ENCODE data around the gene PTBP2.

The PTBP2 gene

DNA sequence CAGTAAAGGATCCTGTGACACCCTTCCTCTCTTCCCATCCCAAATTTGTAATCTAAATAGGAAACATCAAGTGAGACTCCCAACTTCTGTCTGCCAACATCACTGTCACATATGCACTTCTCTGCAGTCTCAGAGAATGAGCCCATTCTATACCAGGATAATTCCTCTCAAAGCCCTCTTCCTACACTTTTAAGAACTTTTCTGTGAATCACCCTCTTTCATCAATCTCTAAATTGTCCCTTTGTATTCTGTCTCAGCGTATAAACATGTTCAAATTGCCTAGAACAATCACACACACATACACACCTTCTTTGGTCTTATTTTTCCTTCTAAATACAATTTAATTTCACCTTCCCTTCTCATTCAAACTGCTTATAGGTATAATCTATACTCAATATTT lies 111.8 kb downstream of the PTBP2 start:
- no peak for DNase-seq

DNA sequence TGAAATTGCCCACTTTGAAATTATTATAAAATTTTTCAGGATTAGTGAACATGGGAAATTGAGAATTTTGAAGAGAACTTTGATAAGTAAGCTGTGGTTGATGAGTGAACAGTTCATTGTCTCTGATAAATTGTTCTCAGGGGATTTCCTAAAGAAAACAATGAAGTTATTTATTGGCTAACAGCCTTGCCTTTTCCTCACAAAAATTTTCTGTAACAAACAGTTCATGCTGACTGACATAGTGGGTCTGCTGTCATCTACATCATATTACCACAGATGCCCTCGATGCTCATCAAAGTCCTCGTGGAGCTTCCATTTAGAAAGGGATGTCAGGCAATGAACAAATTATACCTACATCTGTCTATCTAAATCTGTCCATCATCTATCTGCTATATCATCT lies 113.4 kb downstream of the PTBP2 start:
- no peak for DNase-seq

DNA sequence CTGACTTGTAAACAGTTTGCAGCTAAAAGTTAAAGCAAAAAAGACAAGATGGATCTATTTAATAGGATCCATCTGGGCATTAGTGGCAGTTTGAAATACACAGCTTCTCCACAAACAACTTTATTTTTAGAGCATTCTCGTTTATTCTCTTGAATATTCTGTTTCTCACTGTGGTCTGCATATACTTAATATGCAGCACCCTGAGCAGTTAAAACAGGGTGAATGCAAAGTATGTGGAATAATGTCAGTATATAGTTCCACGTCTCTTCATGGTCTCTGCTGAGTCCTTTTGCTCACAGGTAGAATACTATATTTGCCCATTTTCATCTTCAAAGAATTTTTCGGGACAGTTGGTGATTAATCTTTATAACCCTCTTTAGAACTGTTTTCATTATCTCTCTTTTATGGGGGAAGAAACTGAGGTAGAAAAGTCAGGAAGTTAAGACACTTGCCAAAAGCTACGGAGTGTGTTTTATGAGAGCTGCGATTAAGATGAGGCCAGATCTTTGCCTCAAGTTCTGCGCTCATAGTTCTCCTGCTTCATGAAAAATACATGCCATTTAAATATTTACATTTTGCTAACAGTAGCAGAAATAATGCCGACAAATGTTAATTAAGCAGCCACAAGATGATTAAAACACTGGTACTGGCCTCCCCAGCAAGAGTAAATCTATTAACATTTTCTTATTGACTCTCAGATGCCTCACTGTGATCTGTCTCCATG lies 115.6 kb downstream of the PTBP2 start:
- DNase-seq = no peak

DNA sequence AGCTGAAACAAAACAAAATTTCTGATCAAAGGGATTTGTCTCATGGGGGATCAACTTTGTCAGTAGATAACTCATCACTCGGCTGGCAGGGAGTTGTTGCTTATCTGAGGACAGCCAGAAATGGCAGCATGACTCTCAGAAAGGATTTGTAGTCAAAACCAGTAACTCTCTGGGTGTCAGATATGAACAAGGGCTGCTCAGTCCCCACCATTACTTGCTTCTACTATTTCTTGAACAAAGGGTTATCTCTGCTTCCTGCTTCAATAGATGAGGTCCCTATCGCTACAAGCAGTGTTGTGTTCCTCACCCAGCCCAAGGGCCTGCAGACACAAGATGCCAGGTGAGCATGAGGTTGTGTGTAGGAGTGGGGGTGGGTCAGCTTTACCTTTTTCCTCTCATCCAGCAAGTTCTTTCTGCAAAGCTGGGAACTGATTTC lies 116.2 kb downstream of the PTBP2 start:
- DNase-seq = no peak

DNA sequence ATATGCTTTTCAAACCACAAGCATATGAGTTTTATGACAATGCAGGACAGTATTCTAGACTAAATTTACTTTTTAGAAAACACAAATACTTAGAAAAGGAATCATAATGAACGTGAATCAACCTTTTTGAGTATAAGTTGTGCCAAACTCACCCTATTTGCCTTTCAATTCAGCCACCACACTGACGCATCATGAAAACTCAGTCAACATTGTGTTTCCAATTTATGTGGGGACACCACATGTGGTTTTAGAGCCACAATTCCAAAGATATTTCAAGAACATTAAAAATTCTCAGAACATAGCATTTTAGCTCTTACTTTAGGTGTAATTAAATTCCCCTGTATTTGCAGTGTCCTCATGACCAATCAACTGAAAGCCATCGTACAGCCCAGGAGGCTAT lies 118.8 kb downstream of the PTBP2 start:
- DNase-seq = no peak

DNA sequence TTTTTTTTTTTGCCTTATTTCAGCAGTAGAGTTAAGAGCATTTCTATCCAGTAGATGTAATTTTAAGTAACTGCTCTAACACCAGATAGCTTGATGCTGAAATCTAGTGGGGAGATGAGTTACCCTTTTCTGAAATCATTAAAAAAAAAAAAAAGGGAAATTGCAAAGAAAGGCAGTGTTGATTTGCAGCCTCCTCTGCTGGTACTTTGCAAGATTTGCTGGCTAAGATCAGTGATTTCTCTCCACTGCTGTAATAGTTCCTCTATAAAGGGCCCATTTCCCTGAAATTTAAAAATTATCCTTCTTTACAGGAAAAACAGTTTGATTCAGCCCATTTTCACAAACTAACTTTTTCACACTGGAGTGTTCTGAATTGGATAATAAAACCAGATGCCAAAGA lies 120.6 kb downstream of the PTBP2 start:
- DNase-seq = no peak

DNA sequence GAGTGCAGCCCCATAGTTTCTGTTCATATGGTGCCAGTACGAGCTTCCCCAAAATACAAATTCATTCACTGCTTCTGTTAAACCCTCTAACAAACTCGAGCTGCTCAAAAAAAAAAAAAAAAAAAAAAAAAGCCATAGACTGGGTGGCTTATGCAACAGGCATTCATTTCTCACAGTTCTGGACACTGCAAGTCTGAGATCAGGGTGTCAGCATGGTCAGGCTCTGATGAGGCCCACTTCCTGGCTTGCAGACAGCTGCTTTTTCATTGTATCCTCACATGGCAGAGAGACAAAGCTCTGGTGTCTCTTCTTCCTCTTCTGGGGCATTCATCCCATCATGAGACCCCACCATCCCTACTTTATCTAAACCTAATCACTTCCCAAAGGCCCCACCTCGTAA lies 121.6 kb downstream of the PTBP2 start:
- no peak for DNase-seq

DNA sequence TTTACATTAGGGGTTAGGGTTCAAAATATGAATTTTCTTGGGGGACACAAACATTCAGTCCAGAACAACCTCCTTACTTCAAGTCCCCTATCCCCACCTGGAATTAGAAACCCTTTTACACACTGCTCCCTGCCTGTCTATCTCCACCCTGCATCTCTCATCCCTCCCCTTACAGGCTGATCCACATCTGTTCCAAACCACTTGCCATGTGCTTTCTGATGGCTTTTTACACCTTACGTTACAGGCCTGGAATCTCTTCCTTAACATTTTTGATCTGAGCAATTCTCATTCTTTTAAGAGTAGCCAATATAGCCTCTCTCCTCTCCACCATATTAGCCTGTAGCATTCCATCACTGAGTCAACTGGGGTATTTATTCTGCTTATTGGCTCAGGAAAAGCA lies 122.0 kb downstream of the PTBP2 start:
- DNase-seq = no peak

DNA sequence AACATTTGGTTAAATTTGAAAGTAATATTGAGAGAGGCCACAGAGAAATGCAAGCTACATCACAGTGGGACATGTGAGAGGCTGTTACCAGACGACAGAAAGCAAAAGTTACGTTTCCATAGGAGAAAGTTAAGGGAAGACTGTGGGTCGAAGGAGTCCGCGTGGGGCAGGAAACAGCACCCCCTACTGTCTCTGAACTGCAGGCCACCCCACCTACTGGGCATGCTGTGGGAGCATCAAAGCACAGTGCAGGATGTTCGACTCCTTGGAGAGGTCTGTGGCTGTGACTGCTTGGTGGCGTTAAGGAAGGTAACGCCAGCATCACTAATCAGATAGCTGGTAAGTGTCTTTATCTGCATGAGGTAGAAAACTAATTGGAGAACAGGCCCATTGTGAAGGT lies 123.9 kb downstream of the PTBP2 start:
- no peak for DNase-seq

DNA sequence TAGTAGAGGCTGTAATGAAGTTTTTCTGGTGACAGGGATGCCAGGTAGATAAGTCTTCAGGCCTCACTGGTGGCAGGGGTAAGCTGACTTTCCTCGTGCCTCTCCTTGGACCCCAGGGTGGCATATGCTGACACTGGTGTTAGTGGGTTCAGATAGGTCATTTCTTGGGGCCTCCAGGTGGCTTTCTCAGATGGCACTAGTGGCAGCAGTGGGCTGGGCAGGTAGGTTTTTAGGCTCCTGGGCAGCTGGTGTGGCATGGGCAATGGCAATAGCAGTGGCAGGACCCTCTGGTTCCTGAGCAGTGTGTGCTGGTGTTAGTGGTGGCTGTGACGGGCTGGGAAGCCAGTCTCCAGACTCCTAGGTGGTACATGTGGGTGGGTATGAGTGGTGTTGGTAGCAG lies 140.3 kb downstream of the PTBP2 start:
- DNase-seq = no peak

DNA sequence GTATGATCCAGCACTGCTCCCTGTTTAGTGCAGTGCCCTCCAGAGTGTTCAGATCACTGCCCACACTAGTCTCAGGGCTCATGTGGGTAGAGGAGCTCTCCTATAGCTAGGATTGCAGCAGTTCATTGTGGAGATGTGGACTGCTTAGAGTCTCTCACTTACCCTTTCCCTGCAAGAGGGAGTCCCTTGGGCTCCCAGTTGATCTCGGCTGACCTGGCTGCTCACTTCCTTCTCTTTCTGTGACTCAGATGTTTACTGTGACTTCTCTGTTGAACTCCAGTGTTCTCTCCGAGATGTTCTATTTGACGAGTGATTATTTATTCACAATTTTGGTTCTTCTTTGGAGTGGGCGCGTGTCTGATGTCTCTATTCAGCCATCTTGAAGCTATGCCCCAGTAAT lies 141.9 kb downstream of the PTBP2 start:
- DNase-seq = no peak
